SKM-1 (cell line): ENCODE data around the gene DERL2.

Source experiments
- DNase-seq: peaks from one replicate; lab custom pipeline; 2025; ENCODE audit not compliant: unreplicated experiment; lab: John Stamatoyannopoulos, UW

The DERL2 gene

DNA sequence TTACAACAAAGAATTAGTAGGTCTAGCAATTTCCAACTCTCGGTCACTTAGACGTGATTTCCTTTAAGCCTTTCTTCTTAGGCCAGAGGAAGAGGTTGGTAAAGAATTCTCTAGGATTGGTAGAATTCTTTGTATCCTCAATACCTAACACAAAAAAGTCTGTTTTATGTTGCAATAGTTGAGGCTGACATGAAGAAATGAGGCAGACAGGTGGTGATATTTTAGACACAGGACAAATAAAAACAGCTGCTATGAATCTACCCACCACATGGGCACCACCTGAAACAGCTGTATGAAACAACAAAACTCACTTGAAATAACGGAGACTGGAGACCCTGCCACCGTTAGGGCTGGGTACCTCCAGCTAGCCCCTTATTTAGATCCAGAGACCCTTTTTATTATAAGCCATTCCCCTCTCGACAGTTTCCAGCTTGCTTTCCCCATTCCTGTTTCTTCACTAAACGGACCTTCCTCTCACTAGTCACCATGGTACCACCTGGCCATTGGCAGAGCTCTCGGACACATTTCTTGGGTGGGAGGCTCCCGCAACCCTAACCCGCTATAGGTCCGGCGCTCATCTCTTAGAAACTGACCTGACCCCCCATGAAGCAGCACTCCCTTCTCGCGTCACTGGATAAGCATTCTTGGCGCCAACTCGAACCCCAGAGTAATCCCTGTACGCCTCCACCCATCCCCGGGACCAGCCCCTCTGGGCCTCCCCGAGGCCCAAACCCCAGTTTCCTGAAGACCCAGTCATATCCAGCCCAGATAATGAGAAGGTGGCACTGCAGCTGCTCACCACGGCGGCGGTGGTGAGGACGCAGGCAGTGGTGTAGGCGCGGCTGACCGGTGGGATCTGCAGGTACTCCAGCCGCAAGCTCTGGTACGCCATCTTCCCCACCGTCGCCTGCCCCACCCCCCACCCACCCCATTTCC is at the start of gene DERL2:
Gene DERL2, minus strand, starts transcription at position 909 of the 936 bp plus-strand sequence. Its CDS starts 17 bp downstream, at position 892.
- DNase-seq: no peak

DNA sequence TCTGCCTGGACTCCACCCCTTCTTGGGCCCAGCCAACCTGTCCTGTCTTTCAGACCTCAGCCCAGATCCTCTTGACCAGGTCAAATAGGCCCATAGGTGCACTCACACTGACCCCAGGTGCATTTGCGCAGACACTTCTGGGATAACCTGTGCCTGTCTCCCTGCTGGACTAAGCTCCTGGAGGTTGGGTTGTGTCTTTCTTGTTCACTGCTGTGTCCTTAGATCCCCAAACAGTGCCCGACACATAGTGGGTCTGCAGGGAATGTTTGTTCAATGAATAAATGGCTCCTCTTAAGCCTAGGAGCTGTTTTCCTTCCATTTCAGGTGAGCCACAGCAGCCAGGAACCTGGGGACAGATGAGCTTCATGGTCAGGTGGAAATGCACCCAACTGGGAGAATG is 49.5 kb upstream of the DERL2 start:
- no peak for DNase-seq

DNA sequence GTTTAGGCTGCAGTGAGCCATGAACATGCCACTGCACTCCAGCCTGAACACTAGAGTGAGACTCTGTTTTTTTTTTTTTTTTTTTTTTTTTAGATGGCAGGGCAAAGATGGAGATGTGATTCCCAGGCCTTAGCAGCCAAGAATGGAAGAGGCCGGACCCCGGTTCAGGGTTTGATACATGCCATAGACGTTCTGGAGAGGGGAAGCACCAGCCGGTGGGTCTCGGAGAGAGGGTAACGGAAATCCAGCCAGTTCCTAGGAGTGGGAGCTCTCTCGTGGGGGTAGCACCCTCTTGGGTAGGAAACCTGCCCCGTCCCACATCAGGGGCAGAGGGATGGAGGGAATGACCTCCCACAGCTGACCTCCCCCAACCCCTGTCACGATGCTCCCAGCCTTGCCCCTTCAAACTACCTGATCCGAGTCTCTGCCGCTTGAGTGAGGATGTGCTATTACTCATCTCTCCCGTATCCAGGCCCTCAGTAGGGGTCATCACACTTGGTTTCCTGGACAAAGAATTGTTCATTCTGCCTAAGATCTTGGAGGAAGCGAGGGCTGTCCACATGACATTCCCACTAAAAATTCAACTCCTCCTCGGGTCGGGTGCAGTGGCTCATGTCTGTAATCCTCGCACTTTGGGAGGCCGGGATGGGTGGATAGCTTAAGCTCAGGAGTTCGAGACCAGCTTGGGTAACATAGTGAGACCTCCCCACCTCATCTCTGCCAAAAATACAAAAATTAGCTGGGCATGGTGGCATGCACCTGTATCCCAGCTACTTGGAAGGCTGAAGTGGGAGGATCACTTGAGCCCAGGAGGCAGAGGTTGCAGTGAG is 47.7 kb upstream of the DERL2 start:
- DNase-seq: no peak

DNA sequence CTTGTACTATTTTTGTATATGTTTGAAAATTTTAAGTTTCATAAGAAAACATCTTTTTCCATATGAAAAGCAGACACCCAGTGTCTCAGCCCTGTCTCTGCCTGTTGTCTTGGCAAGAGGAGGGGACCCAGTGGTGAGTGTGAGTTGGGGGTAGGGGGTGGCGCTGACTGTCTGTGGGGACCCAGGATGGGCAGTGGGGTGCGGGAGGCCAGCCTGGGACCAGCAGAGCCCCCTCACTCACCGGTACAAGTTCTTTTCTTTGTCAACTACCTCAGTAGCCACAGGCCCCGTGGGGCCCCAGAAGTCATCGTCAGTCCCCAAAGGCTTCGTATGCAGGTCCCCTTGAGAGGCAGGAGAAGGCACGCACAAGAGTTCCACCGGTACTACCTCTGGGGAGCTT is 46.6 kb upstream of the DERL2 start:
- DNase-seq: no peak

DNA sequence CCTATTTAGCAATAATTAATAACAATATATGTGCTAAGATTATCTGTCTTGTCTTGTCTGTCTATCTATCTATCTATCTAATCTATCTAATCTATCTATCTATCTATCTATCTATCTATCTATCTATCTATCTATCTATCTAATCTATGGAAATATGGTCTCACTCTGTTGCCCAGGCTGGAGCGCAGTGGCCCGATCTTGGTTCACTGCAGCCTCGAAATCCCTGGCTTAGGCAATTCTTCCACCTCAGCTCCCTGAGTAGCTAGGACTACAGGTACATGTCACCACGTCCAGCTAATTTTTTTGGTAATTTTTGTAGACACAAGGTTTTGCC is 45.1 kb upstream of the DERL2 start:
- no peak for DNase-seq

DNA sequence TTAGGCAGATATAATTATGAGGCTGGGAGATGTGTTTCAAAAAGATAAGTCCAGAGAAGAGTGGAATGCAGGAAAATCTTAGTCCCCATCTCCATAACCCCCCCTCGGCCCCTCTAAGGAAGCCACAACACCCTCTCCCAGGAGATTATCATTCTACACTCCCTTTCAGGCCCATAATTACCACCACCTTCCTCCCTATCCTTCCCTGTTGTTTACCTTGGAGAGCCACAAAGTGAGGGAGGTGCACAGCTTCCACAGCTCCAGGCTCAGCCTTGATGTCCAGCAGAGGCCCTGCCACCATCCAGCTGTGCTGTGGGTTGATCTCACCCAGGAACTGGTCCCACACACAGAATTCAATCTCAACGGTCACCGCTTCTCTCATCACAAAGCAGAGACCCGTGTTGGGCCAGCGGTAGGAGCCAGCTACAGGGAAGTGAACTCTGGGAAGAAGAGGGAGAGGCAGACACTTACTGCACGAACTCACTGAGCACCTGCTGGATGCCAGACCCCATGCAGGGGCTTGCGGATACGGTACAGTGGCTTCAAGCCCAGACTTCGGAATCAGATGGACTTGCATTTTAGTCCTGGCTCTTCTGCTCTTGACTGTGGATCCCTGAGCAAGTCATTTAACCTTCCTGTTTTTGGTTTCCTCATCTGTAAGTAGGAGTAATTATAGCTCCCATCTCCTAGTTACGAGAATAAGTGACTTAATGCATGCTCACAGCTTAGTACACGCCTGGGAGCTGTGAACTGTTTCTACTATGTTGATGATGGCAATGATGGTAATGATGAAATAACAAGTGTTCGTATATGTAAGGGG is 44.5 kb upstream of the DERL2 start:
- DNase-seq: no peak

DNA sequence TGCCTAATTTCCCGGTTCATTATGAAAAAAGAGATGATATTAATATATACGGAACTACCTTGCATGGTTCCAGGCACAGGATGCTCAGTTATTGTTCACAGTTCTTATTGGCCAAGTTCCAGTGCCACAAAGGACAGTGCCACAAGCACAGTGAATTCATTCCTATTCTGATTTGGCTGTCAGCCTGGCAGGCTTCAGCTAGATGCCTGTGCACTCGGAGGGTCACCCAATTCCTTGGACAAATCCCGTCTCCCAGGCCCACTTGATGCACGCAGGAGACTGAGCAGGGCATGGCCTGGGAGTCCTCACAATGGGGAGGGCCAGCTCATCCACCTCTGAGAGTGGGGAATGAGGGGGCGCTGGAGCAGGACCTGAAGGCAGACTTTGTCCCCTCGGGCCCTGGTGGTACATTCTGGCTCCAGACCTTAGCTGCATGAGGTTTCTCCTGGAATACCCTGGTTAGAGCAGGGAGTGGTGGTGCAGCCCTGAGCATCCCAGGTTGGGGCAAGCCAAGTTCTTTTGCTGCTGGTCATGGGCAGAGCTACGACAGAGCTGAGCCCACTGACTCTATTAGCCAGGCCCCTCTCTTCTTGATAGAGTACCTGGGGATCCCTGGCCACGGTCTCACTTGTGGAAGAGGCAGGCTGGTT is 41.7 kb upstream of the DERL2 start:
- DNase-seq: no peak

DNA sequence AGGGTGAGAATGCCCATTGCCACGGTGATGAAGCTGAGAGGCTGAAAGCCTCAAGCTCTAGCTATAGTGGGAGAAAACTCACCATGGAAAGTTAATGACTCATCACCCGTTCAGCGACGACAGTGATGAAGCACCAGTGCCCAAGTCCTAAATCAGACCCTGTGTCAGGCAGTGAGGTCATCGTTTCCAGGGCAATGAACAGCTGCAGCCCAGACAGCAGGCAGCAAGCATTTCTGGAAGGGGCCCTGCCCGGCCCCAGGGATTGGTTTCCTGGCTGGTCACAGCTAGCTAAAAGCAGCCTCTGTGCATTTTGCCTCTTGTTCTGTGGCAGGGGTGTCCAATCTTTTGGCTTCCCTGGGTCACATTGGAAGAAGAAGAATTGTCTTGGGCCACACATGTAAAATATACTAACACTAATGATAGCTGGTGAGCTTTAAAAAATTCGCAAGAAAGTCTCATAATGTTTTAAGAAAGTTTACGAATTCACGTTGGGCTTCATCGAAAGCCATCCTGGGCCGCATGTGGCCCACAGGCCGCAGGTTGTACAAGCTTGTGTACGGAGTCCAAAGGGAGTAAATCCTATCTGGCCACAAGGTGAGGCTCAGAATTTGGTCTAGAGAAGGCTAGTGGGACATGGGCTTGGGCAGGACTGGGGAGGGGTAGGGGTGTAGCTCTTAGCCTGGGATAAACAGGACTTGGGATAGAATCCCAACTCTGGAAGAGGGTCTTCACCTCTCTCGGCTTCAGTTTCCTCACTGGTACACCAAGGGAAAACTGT is 41.0 kb upstream of the DERL2 start:
- DNase-seq: no peak

DNA sequence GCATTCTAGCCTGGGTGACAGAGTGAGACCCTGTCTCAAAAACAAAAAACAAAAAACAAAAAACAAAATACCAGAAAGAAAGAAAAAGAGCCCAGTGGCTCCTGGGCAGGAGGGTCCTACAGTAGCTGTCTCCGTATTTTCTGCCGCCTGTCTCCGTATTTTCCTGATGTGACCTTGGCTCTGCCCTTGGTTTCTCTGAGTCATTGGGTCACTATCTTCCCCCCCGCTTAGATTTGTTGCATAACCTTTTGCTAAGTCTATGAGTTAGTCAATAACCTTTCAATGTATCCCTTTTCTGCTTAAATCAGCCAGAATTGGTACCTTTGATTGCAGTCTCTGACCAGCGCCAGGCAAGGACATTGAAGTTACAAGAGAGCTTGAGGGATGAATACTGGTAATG is 37.3 kb upstream of the DERL2 start:
- DNase-seq: no peak

DNA sequence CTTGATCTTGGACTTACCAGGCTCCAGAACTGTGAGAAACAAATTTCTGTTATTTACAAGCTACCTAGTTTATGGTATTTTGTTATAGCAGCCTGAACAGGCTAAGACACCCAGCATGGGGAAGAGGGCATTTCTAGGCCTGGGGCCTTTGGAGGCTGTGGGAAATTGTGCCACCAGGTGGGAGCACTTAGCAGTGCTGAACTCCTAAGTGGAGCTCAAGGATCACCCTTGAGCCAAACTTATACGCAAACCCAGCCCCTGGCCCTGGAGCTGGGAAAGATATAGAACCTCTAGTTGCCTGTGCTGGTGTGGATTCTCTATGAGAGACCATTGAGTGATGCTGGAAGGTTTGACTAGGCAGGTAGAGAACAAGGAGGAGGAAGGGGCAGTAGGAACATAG is 36.5 kb upstream of the DERL2 start:
- no peak for DNase-seq

DNA sequence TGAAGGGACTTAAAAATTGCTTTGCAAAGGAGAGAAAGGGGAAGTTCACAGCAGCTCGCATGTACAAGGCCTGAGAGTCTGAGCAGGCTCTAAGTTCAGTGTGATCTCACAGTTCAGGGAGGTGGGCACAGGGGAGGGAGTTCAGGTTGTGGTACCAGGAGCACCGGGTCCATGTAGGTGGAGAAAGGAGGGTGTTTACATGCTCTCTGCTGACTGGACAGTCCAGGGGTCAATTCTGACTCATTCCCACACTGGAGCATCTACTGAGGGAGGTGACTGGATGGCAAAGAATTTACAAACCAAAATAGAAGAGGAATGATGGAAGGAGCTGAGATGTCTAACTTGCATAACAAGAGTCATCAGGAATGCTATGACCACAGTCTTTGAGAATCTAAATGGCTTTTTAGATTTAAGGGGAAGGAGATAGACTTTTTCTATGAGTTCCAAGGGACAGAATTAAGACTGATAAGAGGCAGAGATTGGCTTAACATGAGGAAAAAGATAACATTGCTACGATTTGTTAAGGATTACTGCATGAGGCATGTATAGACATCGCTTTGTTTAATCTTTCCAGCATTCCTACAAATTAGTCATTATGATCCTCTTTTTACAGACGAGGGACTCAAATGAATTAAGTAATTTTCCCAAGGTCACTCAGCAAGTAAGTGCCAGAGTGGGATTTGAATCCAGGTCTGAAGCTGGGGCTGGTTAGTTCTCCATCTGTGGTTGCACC is 30.2 kb upstream of the DERL2 start:
- DNase-seq: no peak

DNA sequence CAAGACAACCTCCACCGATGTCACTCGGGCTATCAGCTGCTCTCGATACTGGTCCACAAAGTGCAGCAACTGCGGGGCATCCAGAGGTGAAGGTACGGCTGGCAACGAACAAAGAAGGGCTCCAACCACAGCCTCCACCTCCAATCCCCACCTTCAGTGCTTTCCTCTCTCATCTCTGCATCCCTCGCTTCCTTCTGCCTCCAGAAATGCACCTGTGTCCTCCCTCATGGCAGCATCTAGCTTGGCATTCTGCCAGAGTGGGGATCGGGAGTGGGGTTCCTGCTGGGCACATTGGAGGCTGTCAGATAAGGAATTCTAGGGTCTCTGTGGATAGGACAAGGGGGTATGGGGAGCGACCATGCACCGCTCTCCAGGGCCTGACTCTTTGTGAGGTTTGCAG is 29.0 kb upstream of the DERL2 start:
- DNase-seq: no peak

DNA sequence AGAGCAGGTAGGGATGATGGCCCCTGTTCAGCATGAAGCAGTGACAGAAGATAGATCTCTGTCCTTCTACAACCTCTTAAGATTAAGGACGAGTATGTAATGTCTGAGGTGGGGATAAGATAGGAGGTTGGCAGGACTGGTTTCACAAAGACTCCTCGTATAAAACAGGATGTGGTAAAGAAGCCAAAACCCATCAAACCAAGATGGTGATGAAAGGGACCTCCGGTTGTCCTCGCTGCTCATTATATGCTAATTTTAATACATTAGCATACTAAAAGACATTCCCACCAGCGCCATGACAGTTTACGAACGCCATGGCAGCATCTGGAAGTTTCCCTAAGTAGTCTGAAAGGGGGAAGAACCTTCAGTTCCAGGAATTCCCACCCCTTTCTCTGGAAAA is 27.6 kb upstream of the DERL2 start:
- no peak for DNase-seq

DNA sequence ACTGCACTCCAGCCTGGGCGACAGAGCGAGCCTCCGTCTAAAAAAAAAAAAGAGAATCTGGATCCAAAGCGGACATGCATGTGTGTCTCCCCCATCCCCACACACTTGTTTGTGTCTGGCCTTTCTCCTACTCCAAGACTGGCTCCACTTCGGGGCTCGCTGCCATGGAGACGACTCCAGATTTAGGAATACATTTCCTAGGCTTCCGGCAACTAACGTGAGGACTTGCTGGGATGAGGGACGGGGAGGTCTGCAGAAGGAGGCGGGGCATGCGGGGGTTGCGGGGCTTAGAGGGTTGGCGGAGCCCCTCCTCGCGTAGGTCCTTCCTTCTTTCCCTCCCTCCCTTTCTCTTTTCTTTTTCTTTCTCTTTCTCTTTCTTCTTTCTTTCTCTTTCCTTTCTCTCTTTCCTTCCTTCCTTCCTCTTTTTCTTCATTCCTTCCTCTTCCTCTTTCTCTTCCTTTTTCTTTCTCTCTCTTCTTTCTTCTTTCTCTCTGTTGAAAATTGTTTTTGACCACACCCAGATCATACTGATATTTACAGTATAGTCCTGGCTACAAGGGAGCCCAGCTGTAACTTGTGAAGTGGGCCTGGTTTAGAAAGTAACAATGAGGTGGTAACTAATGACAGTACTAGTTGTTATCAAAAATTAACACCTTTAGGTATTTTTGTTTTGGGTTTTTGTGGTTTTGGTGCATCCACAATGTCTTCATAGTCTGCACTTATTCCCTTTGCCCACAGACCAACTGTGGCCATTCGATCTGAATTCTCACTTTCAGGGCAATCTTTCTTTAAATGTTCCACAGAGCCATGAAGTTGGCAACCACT is 25.6 kb upstream of the DERL2 start:
- DNase-seq: no peak

DNA sequence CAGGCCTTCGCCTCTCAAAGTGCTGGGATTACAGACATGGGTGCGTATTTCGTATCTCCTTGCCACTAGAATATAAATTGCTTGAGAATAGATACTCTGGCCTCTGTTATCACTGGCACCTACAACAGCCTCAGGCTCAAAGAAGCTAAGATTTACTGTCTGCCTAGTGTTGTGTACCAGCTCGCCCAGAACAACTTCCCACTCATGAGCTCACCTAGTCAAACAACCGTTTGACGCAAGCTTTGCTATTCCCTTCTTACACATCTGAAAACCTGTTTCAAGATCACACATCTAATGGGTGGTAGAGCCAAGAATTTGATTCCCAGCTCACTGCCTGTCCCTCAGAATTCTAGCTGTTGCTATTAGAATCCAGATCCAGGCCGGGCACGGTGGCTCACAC is 24.8 kb upstream of the DERL2 start:
- no peak for DNase-seq

DNA sequence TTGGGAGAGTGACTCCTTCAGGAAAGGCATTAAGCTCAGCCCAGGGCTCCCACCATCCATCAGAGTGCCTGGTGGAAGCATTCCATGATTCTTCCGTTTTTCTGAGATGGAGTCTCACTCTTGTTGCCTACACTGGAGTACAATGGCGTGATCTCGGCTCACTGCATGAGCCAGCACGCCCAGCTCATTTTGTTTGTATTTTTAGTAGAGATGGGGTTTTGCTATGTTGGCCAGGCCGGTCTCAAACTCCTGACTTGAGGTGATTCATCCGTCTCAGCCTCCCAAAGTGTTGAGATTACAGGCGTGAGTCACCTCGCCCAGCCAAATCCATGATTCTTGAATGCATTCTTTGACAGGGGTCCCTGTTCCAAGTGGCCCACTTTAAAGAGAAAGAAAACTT is 23.5 kb upstream of the DERL2 start:
- DNase-seq: no peak

DNA sequence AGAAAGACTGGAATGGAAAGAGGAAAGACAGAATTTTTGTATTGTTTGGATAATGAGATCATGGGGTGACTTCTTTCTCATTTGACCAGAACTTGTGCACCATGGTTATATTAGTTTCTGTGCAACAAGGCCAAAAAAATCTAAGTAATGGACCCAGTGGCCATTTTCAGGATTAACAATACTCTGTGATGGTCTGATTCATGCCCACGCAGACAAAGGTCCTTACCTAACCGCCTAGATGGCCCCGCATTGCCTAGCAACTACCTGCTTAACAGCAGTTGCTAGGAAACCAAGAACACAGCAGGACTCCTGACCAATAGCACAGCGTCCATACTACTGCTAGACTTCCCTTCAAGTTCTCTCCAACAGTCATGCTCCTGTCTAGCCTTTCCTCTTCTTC is 22.8 kb upstream of the DERL2 start:
- DNase-seq: no peak

DNA sequence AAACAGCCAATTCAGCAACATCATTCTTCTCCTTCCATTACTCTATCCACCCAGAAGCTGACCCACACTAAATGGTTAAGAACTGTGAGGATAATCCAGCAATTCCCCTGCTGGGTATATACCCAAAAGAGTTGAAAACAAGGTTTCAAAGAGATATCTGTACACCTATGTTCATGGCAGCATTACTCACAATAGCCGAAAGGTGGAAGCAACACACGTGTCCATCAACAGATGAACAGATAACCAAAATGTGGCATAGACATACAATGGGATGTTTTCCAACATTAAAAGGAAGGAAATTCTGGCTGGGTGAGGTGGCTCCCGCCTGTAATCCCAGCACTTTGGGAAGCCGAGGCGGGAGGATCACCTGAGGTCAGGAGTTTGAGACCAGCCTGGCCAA is 20.3 kb upstream of the DERL2 start:
- DNase-seq: no peak

DNA sequence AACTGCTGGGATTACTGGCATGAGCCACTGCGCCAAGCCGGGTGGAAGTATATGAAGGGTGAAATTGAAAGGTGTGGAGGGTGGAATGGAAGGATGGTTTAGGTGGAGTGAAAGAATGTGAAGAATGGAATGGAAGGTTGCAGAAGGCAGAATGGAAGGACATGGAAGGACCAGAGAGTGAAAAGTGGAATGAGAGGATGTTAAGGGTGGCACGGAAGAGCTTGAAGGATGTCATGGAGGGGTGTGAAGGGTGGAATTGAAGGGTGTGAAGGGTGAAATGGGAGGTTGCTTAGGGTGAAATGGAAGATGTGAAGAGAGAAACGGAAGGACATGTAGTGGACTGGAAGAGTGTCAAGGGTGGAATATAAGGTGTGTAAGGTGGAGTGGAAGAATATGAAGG is 16.6 kb upstream of the DERL2 start:
- DNase-seq: no peak
